Left lung (tissue), 10 donors: Measurements from ENCODE around the gene LDLRAD3. TPM values are rescaled to one million over a fixed set of nuclear protein-coding genes. Genes with fewer than 3 reads are reported as not detected.

Experiments
- ATAC-seq: fragments of 200-7000 bp; cut with Tn5 transposase; one replicate; pipeline ENCODE4 v1.9.1; 2020; ENCODE audit warnings: moderate library complexity
- DNase-seq, 4 donors: peaks; one replicate each; pipeline ENCODE4 v3.0.0-alpha.2; 2013 to 2020
- H3K27ac ChIP-seq, 2 donors: fragments of 200-600 bp; sonication (generic) in 1 of 2; one replicate each; pipeline versions ENCODE4 v1.5.0 to v1.8.0; 2020 to 2021
- H3K27me3 ChIP-seq, 2 donors: fragments of 200-600 bp; sonication (generic) in 1 of 2; one replicate each; pipeline versions ENCODE4 v1.5.0 to v1.8.0; 2020 to 2021
- H3K36me3 ChIP-seq, 2 donors: fragments of 200-600 bp; sonication (generic) in 1 of 2; one replicate each; pipeline versions ENCODE4 v1.5.0 to v1.8.0; 2020 to 2021
- H3K4me1 ChIP-seq, 2 donors: fragments of 200-600 bp; one replicate each; pipeline ENCODE4 v1.8.0; 2021
- H3K4me3 ChIP-seq, 2 donors: fragments of 200-600 bp; sonication (generic) in 1 of 2; one replicate each; pipeline versions ENCODE4 v1.5.0 to v1.8.0; 2020 to 2021; ENCODE audit warnings: mild to moderate bottlenecking in 1 of 2
- H3K9me3 ChIP-seq, 2 donors: fragments of 200-600 bp; sonication (generic) in 1 of 2; one replicate each; pipeline versions ENCODE4 v1.5.0 to v1.8.0; 2020 to 2021
- CTCF ChIP-seq, 2 donors: fragments of 200-600 bp; sonication (generic) in 1 of 2; IDR thresholded peaks; one replicate each; pipeline versions ENCODE4 v1.5.0 to v1.8.0; 2021; ENCODE audit warnings: antibody characterized with exemption in 2 of 2
- intact Hi-C, 2 donors: fragments of 100-400 bp; cut with DNase I; formaldehyde crosslinking; loops; one replicate each; pipeline versions ENCODE4 v1.11.2 to v1.14.2; 2022
- polyA plus RNA-seq, 6 donors: library from polyadenylated mRNA; unstranded; fragments of 120-200 nt; gene quantifications; one replicate each; pipeline ENCODE4 v1.2.1, GENCODE V29; 2013; ENCODE audit not compliant: insufficient read length in 6 of 6
- total RNA-seq, 2 donors: library from RNA; stranded (reverse); fragmentation: NEBNext Ultra II Directional; extraction: Animal tissue kit (Norgen Biotek cat#: 25700); gene quantifications; one replicate each; pipeline ENCODE4 v1.2.1, GENCODE V29; 2021
- donor health status: DM: no; HTN: yes; CAD: no.
- donor health status: DM: no; HTN: no; CAD: no.

LDLRAD3 gene
- total and polyA plus RNA-seq, 8 donors = 7.1 to 18.2 (median 16.8) TPM

- no peak for TF ChIP-seq CTCF (IDR thresholded peaks at IDR 0.05)
- ATAC-seq (no peak), DNase-seq (no peak)
- Histone ChIP-seq H3K4me3 (no peak overlapping the region), H3K9me3 (no peaks in the 10 kb centered on the region), H3K27ac (no peak overlapping the region), H3K27me3 (no peaks in the 10 kb centered on the region), H3K4me1 (peaks cover 4 to 38% of the 10 kb centered on the region in 2 donors), H3K36me3 (no peaks in the 10 kb centered on the region)
- intact Hi-C loops = loop anchor here in 1 of 2 donors (10.0 kb wide), 1 partner anchor 113 kb away; no protein-coding TSS in a partner anchor
Observed at GRCh38 chr11:36151933-36152580, 208.2 kb downstream of the LDLRAD3 start.

GRCh38 chr11:36153551-36153950, 209.7 kb downstream of the LDLRAD3 start:
- Histone ChIP-seq H3K4me3 (no peak overlapping the region), H3K36me3 (no peaks in the 10 kb centered on the region), H3K9me3 (no peaks in the 10 kb centered on the region), H3K27ac (no peak overlapping the region), H3K27me3 (no peaks in the 10 kb centered on the region), H3K4me1 (peaks cover 4 to 38% of the 10 kb centered on the region in 2 donors)
- intact Hi-C loops = loop anchor here in 1 of 2 donors (10.0 kb wide), 1 partner anchor 111 kb away; no protein-coding TSS in a partner anchor
- DNase-seq = no peak
- no peak for ATAC-seq
- TF ChIP-seq CTCF (IDR thresholded peaks at IDR 0.05) = no peak

- Histone ChIP-seq H3K9me3 (no peaks in the 10 kb centered on the region), H3K36me3 (no peaks in the 10 kb centered on the region), H3K4me1 (peaks cover 0 to 24% of the 10 kb centered on the region in 2 donors), H3K27me3 (no peaks in the 10 kb centered on the region), H3K4me3 (no peak overlapping the region), H3K27ac (peak overlapping the region in 1 of 2 donors; percentile 20)
- peak in 1 of 4 donors; percentile 68 for DNase-seq
- intact Hi-C loops = loop anchor here in 1 of 2 donors (10.0 kb wide), 1 partner anchor 110 kb away; no protein-coding TSS in a partner anchor
- peak; percentile 18 for ATAC-seq
- no peak for TF ChIP-seq CTCF (IDR thresholded peaks at IDR 0.05)
Observed at GRCh38 chr11:36155124-36155561, 211.3 kb downstream of the LDLRAD3 start.

- intact Hi-C loops = loop anchor here in 1 of 2 donors (10.0 kb wide), 1 partner anchor 109 kb away; no protein-coding TSS in a partner anchor
- H3K27ac ChIP-seq = peak overlapping the region in 1 of 2 donors; percentile 20
- no peak for TF ChIP-seq CTCF (IDR thresholded peaks at IDR 0.05)
- H3K36me3 ChIP-seq = no peaks in the 10 kb centered on the region
- no peaks in the 10 kb centered on the region for H3K27me3 ChIP-seq
- no peak overlapping the region for H3K4me3 ChIP-seq
- ATAC-seq = no peak
- no peaks in the 10 kb centered on the region for H3K9me3 ChIP-seq
- peaks cover 0 to 20% of the 10 kb centered on the region in 2 donors for H3K4me1 ChIP-seq
- DNase-seq = no peak
Observed at GRCh38 chr11:36155770-36156160, 211.9 kb downstream of the LDLRAD3 start.

- no peak for DNase-seq
- Histone ChIP-seq H3K4me3 (no peak overlapping the region), H3K4me1 (peaks cover 0 to 20% of the 10 kb centered on the region in 2 donors), H3K27ac (no peak overlapping the region), H3K27me3 (no peaks in the 10 kb centered on the region), H3K36me3 (no peaks in the 10 kb centered on the region), H3K9me3 (no peaks in the 10 kb centered on the region)
- TF ChIP-seq CTCF (IDR thresholded peaks at IDR 0.05) = no peak
- no peak for ATAC-seq
- intact Hi-C loops = loop anchor here in 1 of 2 donors (10.0 kb wide), 1 partner anchor 109 kb away; no protein-coding TSS in a partner anchor
Observed at GRCh38 chr11:36156161-36156816, 212.4 kb downstream of the LDLRAD3 start.
